HG02798 (cell line): ENCODE data around the gene ARAP2.

ENCODE experiments used
- ATAC-seq: cut with Tn5 transposase; IDR thresholded peaks from one replicate; pipeline ENCODE4 v1.9.1; 2021; ENCODE audit warnings: mild to moderate bottlenecking; ENCODE audit not compliant: unreplicated experiment, poor library complexity

Gene ARAP2

DNA sequence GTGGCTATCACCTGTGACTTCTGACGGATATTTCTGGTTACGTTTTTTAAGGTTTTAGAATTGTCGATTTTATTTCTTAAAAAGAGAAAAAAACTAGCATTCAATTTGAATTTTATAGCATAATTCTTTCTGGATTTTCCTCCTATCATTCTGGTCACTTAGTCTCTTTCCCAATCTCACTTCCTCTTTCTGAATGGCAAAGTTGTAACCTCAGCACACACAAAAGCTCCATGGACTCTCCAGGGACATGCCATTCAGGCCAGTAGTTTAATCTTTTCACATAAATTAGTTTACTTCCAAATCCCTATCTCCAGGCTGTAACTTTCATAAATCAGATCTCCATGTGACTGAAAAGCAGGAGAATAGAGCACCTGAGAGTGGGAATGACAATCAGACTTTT is 110.7 kb downstream of the ARAP2 start:
- no peak for ATAC-seq

DNA sequence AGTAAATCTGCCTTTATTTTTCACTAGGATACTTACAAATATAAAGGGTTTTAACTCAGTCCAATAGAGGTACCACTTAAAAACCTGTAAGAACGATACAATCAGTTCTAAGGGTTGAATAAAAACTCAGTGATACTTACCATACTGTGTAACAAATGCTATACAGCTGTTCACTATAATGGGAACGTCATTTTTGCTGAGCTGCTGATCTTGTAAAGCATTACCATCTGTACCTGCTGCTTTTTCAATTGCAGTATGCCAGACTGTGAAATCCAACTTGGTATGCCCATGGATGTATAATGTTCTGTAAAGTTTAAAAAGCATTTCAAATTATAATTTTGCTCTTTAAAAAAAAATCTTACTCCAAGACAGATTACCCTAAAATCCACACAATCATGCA is 111.2 kb downstream of the ARAP2 start:
- ATAC-seq, result no peak

- ATAC-seq, result no peak
Observed at GRCh38 chr4:36130641-36131040, 113.7 kb downstream of the ARAP2 start.

DNA sequence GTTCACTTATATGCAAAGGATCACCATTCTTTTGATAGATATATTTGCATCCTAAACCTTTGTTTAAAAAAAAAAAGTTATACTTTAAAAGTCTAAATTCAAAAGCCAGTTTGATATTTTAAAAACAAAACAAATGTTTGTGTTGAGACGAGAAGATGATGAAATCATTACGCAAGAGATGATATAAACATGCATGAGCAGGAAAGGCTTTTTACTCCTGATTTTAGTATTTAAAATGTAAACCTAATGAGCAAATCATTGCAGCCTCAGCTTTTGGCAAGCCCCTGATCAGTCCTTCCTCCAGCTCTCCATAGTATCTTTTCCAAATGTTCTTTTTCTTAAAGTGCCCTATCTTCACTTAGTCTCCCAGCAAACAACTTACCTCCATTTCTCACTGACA is 115.6 kb downstream of the ARAP2 start:
- ATAC-seq, result no peak

GRCh38 chr4:36123906-36124305 is 120.4 kb downstream of the ARAP2 start:
- no peak for ATAC-seq

DNA sequence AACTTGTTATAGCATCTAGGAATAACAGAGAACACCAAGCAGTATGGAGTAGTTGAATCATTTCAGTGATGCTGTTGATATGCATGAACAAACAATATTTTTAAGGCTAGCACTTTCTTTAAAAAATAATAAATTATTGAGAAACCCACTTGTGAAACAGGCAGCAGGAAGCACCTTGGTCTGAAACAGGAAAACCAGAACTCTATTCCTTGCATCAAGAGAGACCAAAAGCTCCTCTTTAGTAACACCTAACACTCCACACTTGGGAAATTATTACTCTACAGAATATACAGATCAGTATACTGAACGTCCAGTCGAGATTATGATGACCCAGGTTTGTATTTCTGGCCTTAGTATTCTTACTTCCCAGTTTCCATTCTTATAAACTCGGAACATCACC is 129.0 kb downstream of the ARAP2 start:
- ATAC-seq, result no peak

DNA sequence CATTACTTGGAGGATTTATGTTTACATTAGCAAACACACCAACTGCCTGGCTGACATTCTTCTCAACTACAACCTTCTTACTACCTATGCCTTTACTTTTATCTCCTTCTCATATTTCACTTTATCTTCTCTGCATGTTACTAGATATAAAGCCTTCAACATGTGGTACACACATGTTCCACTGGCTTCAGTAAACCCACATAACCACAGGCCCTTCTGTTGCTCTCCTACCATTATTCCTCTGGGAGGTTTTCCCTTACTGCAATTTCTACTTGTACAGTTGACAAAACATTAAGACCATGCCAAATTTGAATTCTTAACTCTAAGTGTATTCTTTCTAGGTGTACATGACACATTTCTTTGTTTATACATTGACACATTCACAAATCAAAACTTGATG is 133.1 kb downstream of the ARAP2 start:
- ATAC-seq, result no peak

GRCh38 chr4:36099509-36099908 is 144.8 kb downstream of the ARAP2 start:
- no peak for ATAC-seq

DNA sequence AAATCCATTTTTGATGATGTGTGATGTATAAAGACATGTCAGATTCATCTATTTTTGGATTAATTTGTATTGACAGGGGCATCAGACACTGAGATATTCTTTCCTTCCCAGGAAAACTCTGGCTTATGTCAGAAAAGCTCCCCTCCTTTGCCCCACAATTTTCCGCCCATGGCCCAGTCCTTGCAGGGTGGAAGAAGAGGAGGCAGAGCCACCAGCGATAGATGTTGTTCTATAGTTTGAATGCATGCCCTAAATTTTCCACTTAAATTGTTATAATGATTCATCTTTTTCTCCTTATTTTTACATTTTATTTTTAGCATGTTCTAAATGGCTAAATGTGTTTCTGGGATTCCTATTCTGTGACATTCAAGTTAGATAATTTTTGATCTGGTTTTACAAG is 149.3 kb downstream of the ARAP2 start:
- no peak for ATAC-seq

GRCh38 chr4:36091997-36092396 is 152.3 kb downstream of the ARAP2 start:
- ATAC-seq, result no peak

GRCh38 chr4:36088542-36088941 is 155.8 kb downstream of the ARAP2 start:
- ATAC-seq, result no peak

- ATAC-seq, result no peak
Observed at GRCh38 chr4:36086261-36086786, 158.0 kb downstream of the ARAP2 start.

DNA sequence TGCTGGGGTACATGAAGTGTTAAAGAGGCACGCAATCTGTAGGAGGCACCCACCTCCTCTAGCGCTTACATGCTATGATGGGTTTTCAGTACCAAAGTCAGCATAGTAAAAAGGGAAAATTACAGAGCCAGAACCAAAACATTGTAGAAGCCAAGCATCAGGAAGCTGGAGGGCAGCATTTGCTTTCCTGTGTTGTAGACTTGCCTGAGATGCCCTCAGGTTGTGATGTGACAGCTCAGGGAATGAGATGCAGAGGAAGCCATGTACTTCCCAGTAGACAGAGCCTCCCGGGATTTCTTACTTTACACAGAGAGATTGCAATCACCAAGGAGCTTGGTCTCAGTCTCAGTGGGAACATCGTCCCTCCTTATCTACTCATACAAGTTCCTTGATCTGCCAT is 161.5 kb downstream of the ARAP2 start:
- no peak for ATAC-seq

DNA sequence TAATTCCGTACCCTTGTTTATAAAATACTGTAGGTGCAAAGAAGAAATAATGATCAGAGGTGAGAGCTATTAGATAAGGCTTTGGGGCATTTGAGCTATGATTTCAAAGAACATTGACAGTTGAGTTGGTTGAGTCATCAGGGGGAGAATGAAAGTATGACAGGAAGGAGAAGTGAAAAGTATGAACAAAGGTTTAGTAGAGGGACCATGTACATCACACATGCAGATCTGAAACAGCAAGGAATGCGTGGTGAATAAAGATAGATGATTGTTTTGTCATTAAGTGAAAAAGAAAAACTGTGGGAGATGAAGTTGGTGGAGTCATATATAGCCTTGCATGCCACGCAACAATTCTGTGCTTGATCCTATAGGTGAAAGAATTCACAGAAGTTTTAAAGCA is 163.1 kb downstream of the ARAP2 start:
- peak; percentile 94 for ATAC-seq

DNA sequence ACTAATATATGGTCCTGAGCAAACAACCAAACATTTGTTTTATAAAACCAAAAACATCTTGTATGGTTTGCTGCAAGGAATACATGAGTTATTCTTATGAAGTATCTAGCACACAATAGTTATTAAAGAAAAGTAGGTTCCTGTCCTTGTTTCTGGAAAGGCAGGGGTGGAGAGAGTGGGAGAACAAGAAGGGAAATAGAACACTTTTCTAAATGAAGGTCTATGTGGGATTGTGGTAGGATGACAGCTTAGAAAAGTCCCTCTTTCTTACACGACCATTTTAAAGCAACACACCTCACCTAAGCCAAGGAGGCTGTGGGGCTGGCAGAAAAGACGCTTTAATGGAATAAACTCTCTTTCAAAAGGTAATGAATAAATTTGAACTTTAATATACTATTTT is 164.6 kb downstream of the ARAP2 start:
- no peak for ATAC-seq

- ATAC-seq, result no peak
Observed at GRCh38 chr4:36078319-36078718, 166.0 kb downstream of the ARAP2 start.

- ATAC-seq, result no peak
Observed at GRCh38 chr4:36072529-36072928, 171.8 kb downstream of the ARAP2 start.

DNA sequence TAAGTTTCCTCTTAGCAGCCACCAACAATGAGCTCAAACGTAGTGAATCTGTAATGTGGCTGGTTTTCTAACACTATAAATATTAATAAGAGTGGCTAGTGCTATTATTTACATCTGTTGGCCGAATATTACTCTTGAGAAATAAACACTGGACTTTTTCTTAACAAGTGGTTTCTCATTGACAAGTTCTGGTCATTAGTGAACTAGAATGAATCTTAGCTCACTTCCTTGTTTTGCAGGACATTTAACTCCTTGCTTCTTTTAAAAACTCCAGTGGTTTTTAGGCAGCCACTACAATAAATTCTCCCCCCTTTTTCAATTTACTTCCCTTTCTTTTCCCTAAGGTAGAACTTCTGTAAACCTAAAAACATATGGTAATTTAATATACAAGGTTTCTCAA is 177.2 kb downstream of the ARAP2 start:
- ATAC-seq, result no peak

GRCh38 chr4:36065274-36065871 is 178.9 kb downstream of the ARAP2 start:
- no peak for ATAC-seq

DNA sequence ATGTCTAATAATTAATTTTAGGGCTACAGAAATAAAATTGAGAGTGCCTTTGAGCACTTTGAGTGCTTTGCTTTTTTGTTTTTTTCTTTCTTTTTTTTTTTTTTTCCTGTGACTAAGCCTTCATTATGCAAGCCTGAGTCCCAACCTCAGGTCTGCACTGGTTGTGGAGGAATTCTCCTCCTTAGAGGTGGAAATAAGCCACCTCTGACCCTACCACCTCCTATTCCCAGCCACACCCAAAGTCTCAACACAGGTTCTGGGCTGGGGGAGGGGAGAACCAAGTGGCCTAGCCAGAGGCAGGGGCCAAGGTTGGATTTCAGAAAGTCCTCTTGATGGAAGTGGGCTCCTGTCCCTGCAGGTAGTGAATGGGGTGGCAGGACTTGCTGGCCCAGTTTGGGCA is 180.2 kb downstream of the ARAP2 start:
- ATAC-seq, result no peak

GRCh38 chr4:36056136-36056535 is 188.2 kb downstream of the ARAP2 start:
- no peak for ATAC-seq

DNA sequence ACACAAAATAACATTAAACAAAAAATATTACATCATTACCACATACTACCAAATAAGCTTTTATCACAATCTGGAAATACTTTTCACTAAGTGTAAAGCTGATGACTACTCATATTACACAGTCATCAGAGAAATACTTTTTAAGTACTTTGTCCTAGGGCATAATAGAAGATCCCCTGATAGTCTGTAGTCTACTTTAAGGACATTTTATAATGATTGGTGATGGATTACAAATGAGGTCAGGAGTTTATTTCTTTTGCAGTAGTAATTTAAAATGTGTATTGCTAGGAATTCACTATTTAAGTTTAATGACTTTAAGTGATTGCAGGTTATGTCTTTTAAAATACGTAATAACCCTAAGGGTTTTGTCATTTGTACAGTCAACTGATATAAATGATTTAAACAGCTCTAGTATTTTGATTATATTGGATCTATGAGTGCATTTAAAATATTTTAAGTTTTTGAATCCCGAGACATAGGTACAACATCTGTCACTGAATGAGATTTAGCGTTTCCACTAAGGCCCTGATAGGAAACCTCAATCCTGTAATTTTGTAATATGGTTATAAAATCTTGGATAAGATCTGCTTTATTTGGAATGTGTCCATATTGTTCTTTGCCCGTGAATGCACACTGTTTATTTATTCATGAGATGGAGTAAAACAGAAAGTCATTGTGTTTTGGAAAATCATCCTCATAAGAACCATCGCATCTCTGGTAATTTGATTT is 189.5 kb downstream of the ARAP2 start:
- no peak for ATAC-seq
